Endothelial cell of umbilical vein (primary cell): Measurements from ENCODE around the gene CPNE9. TPM values are rescaled to one million over a fixed set of nuclear protein-coding genes. Genes with fewer than 3 reads are reported as not detected.

Source experiments
- BruUV-seq: library from RNA; stranded (reverse); fragments of 400-500 nt; replicated peaks from 2 replicates; lab custom pipeline; 2021; lab: Mats Ljungman, UMichigan
- CTCF ChIA-PET: fragments of 300-600, 350-600 bp; sonication (Branson Sonifier 250); formaldehyde crosslinking; loops from one replicate; lab custom pipeline; 2021; ENCODE audit warnings: antibody characterized with exemption, inconsistent platforms; lab: Charles Lee
- POLR2A ChIA-PET: fragments of 300-600, 350-600 bp; sonication (Branson Sonifier 250); formaldehyde crosslinking; loops from one replicate; lab custom pipeline; 2021; ENCODE audit warnings: antibody characterized with exemption, inconsistent platforms; lab: Charles Lee
- DNase-seq: peaks from one replicate; pipeline ENCODE4 v3.0.0-alpha.2; 2011; ENCODE audit warnings: low read depth, low spot score
- FAIRE-seq: peaks from 2 replicates; lab custom pipeline; 2011; peaks lifted over from hg19 to GRCh38; lab: Jason Lieb, UNC
- H2AFZ ChIP-seq: 2 replicates; pipeline ENCODE4 v1.6.0; 2012; ENCODE audit warnings: low read depth, low read length, control low read depth, inconsistent platforms
- H3K27ac ChIP-seq: 2 replicates; pipeline ENCODE4 v1.5.1; 2011; ENCODE audit warnings: low read depth, mild to moderate bottlenecking, control low read depth, low read length, moderate library complexity; ENCODE audit not compliant: insufficient read depth
- H3K27me3 ChIP-seq, 2 experiments: 2 replicates each; pipeline versions ENCODE4 v1.6.0 to v1.6.1; 2011; ENCODE audit warnings: low read length in 2 of 2, mixed read lengths in 1 of 2; ENCODE audit not compliant: control insufficient read depth in 2 of 2, insufficient read depth in 2 of 2
- H3K36me3 ChIP-seq, 2 experiments: 2 replicates in 1 of 2; 3 replicates in 1 of 2; pipeline ENCODE4 v1.5.1; 2011; ENCODE audit warnings: low read length in 2 of 2, mild to moderate bottlenecking in 1 of 2, moderate library complexity in 1 of 2; ENCODE audit not compliant: control insufficient read depth in 2 of 2, insufficient read depth in 2 of 2; ENCODE audit errors: extremely low read depth in 1 of 2
- H3K4me1 ChIP-seq: 3 replicates; pipeline ENCODE4 v1.5.1; 2011; ENCODE audit warnings: mild to moderate bottlenecking, low read length; ENCODE audit not compliant: control insufficient read depth, insufficient read depth; ENCODE audit errors: extremely low read depth
- H3K4me2 ChIP-seq: 2 replicates; pipeline ENCODE4 v1.6.1; 2011; ENCODE audit warnings: low read length, control low read depth, mixed read lengths; ENCODE audit not compliant: insufficient read depth
- H3K4me3 ChIP-seq, 3 experiments: fragments of 200-600 bp in 1 of 3; sonication (generic), shearing (Covaris generic) in 1 of 3; replicated peaks in 1 of 3; 2 replicates each; pipeline ENCODE4 v1.5.1; 2011 to 2016; ENCODE audit warnings: control low read depth in 3 of 3, low read length in 3 of 3, mild to moderate bottlenecking in 2 of 3, inconsistent platforms in 1 of 3, low read depth in 1 of 3, moderate library complexity in 1 of 3; ENCODE audit not compliant: insufficient read depth in 1 of 3
- H3K79me2 ChIP-seq: 2 replicates; pipeline ENCODE4 v1.6.0; 2012; ENCODE audit warnings: low read length, inconsistent platforms; ENCODE audit not compliant: control insufficient read depth, insufficient read depth
- H3K9ac ChIP-seq: replicated peaks from 2 replicates; pipeline ENCODE3; 2011; ENCODE audit warnings: low read length, control low read depth; ENCODE audit not compliant: insufficient read depth; ENCODE audit errors: extremely low read depth
- H3K9me1 ChIP-seq: replicated peaks from 3 replicates; pipeline ENCODE4 v1.6.0; 2011; ENCODE audit warnings: mild to moderate bottlenecking, low read length; ENCODE audit not compliant: control insufficient read depth, insufficient read depth; ENCODE audit errors: extremely low read depth
- H3K9me3 ChIP-seq: replicated peaks from 2 replicates; pipeline ENCODE4 v1.5.1; 2012; ENCODE audit warnings: low read length, inconsistent platforms; ENCODE audit not compliant: control insufficient read depth, insufficient read depth
- H4K20me1 ChIP-seq: replicated peaks from 2 replicates; pipeline ENCODE3; 2011; ENCODE audit warnings: mild to moderate bottlenecking, low read length; ENCODE audit not compliant: control insufficient read depth, insufficient read depth; ENCODE audit errors: extremely low read depth
- EZH2 ChIP-seq: IDR thresholded peaks from 2 replicates; pipeline ENCODE4 v1.6.1; 2012; ENCODE audit warnings: borderline replicate concordance, low read depth, mild to moderate bottlenecking, moderate library complexity, low read length, inconsistent platforms; ENCODE audit not compliant: severe bottlenecking
- JUN ChIP-seq: IDR thresholded peaks from 2 replicates; pipeline ENCODE4 v1.6.1; 2011; ENCODE audit warnings: borderline replicate concordance, low read depth; ENCODE audit not compliant: insufficient read length, insufficient read depth
- POLR2A ChIP-seq: IDR thresholded peaks from 2 replicates; pipeline ENCODE4 v1.6.1; 2012; ENCODE audit warnings: low read depth, mild to moderate bottlenecking, control low read depth, low read length
- POLR2AphosphoS5 ChIP-seq: IDR thresholded peaks from 2 replicates; pipeline ENCODE4 v1.6.1; 2012; ENCODE audit warnings: low read depth, mild to moderate bottlenecking, control low read depth, low read length, moderate library complexity; ENCODE audit not compliant: insufficient read depth
- dilution Hi-C: fragments of 300-500 bp; cut with MboI; formaldehyde crosslinking; loops from one replicate; pipeline ENCODE4 v1.15.0; 2019; ENCODE audit warnings: low sequenced_read_pairs; ENCODE audit not compliant: extremely low pct_ligation_motif_present
- intact Hi-C: fragments of 100-400 bp; cut with micrococcal nuclease; formaldehyde crosslinking; loops from one replicate; pipeline ENCODE4 v1.10.0; 2022
- polyA plus RNA-seq, 4 experiments: library from polyadenylated mRNA; depleted of rRNA in 3 of 4; stranded (reverse) in 3 of 4; unstranded in 1 of 4; fragments of >200 nt; gene quantifications; 2 replicates each; pipeline versions ENCODE4 v1.2.1 to v1.2.3, GENCODE V29; 2011 to 2012; ENCODE audit warnings: missing spikeins in 1 of 4
- total RNA-seq: library from RNA; stranded (reverse); gene quantifications from 2 replicates; pipeline ENCODE4 v1.2.3, GENCODE V29; 2021
- TF ChIP-seq, protein P1 (sequence below): IDR thresholded peaks from 2 replicates; pipeline ENCODE4 v1.6.1; 2011; ENCODE audit not compliant: insufficient read depth, insufficient read length
- TF ChIP-seq, protein P2 (sequence below), 2 donors: IDR thresholded peaks; 1 replicate in 1 of 2; 2 replicates in 1 of 2; pipeline ENCODE4 v1.5.1; 2011; ENCODE audit warnings: low read length in 2 of 2, mild to moderate bottlenecking in 2 of 2, moderate library complexity in 2 of 2, control low read depth in 1 of 2, inconsistent platforms in 1 of 2, low read depth in 1 of 2; ENCODE audit not compliant: insufficient read depth in 1 of 2; ENCODE audit errors: extremely low read depth in 1 of 2

Gene CPNE9
- total and polyA plus RNA-seq, 2 donors (not counting 3 experiments of a cell fraction or from before 2014, with no cell fraction given), result not detected

DNA sequence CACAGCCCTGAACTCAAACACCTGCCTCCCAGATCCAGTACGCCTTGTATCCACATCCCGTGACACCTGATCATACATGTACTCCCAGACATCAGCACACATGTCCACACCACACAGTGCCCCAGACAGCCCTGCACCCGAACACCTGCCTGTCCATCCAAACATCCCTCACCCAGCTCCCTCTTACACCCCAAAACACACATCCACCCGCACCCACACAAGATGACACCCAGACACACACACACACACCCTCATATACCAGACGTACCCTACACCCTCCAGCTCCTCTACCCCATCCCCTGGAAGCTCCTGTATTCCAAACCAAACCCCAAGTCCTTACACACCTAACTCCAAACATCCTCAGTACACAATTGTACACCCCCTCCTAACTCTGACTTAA lies 65.4 kb downstream of the CPNE9 start:
- no peaks in the 10 kb centered on the region for H3K9me3 ChIP-seq
- peak overlapping the region; percentile 83 for H3K4me2 ChIP-seq
- BruUV-seq, result TSS peak; percentile 5
- H3K9me1 ChIP-seq, result no peaks in the 10 kb centered on the region
- no peaks in the 10 kb centered on the region for H3K27me3 ChIP-seq
- H4K20me1 ChIP-seq, result no peaks in the 10 kb centered on the region
- FAIRE-seq (no peak), DNase-seq (no peak)
- POLR2A ChIA-PET, result interaction anchor here (0.7 kb wide), 1 partner anchor 718 kb away, joined by 3 read pairs; no protein-coding TSS in a partner anchor
- dilution Hi-C loops (no loop called here), intact Hi-C loops (loop anchor here (1.0 kb wide), 2 partner anchors 14 to 38 kb away; partner anchors contain the start of gene BRPF1)
- H3K9ac ChIP-seq, result peak overlapping the region; percentile 73
- no peak overlapping the region for H3K27ac ChIP-seq
- H3K4me3 ChIP-seq, result peak overlapping the region; percentile 60 to 65 (median 62)
- TF ChIP-seq EZH2, result no peak
- TF ChIP-seq, protein P1, sequence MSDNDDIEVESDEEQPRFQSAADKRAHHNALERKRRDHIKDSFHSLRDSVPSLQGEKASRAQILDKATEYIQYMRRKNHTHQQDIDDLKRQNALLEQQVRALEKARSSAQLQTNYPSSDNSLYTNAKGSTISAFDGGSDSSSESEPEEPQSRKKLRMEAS, result no peak
- no peak for TF ChIP-seq JUN
- TF ChIP-seq POLR2A, result no peak
- TF ChIP-seq, protein P2, sequence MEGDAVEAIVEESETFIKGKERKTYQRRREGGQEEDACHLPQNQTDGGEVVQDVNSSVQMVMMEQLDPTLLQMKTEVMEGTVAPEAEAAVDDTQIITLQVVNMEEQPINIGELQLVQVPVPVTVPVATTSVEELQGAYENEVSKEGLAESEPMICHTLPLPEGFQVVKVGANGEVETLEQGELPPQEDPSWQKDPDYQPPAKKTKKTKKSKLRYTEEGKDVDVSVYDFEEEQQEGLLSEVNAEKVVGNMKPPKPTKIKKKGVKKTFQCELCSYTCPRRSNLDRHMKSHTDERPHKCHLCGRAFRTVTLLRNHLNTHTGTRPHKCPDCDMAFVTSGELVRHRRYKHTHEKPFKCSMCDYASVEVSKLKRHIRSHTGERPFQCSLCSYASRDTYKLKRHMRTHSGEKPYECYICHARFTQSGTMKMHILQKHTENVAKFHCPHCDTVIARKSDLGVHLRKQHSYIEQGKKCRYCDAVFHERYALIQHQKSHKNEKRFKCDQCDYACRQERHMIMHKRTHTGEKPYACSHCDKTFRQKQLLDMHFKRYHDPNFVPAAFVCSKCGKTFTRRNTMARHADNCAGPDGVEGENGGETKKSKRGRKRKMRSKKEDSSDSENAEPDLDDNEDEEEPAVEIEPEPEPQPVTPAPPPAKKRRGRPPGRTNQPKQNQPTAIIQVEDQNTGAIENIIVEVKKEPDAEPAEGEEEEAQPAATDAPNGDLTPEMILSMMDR (IDR thresholded peaks at IDR 0.05; ENCODE audit: extremely low read depth in 1 of 2, insufficient read depth in 1 of 2, low read depth in 1 of 2, low read length in 2 of 2), result no peak
- TF ChIP-seq POLR2AphosphoS5, result no peak
- peaks cover 18% of the 10 kb centered on the region for H3K4me1 ChIP-seq
- CTCF ChIA-PET, result interaction anchor here (1.6 kb wide), 1 partner anchor 14 kb away, joined by 5 read pairs; no protein-coding TSS in a partner anchor
- H2AFZ ChIP-seq, result peak overlapping the region; percentile 97
- H3K79me2 ChIP-seq, result peaks cover 6% of the 10 kb centered on the region
- H3K36me3 ChIP-seq, result peaks cover 0 to 2% of the 10 kb centered on the region in 2 experiments
